Peyer's patch (tissue), 4 donors: ENCODE results near the gene KCNC1. TPM values are rescaled to one million over a fixed set of nuclear protein-coding genes. Genes with fewer than 3 reads are reported as not detected.

ENCODE experiments used
- DNase-seq, 3 donors: peaks; one replicate each; pipeline ENCODE4 v3.0.0-alpha.2; 2017 to 2019
- H3K27ac ChIP-seq, 4 donors: fragments of 200-600 bp; sonication (generic); one replicate each; pipeline ENCODE4 v1.5.1; 2016 to 2019
- H3K27me3 ChIP-seq, 2 donors: fragments of 200-600 bp; sonication (generic); one replicate each; pipeline ENCODE4 v1.5.1; 2019
- H3K36me3 ChIP-seq, 3 donors: fragments of 200-600 bp; sonication (generic); one replicate each; pipeline ENCODE4 v1.5.1; 2016 to 2019
- H3K4me1 ChIP-seq, 4 donors: fragments of 200-600 bp; sonication (generic); one replicate each; pipeline ENCODE4 v1.5.1; 2016 to 2019
- H3K4me3 ChIP-seq, 4 donors: fragments of 200-600 bp; sonication (generic); 1 replicate in 3 of 4; 2 replicates in 1 of 4; pipeline ENCODE4 v1.5.1; 2016 to 2019; ENCODE audit warnings: mild to moderate bottlenecking in 1 of 4
- H3K9me3 ChIP-seq, 4 donors: fragments of 200-600 bp; sonication (generic); one replicate each; pipeline ENCODE4 v1.5.1; 2016 to 2019; ENCODE audit warnings: mild to moderate bottlenecking in 1 of 4
- POLR2A ChIP-seq, 2 donors: fragments of 450-650 bp; IDR thresholded peaks; one replicate each; pipeline ENCODE4 v1.5.1; 2017; ENCODE audit warnings: antibody characterized with exemption in 2 of 2, mild to moderate bottlenecking in 2 of 2, moderate library complexity in 2 of 2
- total RNA-seq, 4 donors: library from RNA; depleted of rRNA; stranded (reverse); fragments of >200 nt; gene quantifications; one replicate each; pipeline ENCODE4 v1.1.0, GENCODE V29; 2016
- TF ChIP-seq, protein P1 (sequence below), 6 experiments: fragments of 450-650 bp in 4 of 6; fragments of 200-600 bp in 2 of 6; sonication (generic) in 1 of 6; IDR thresholded peaks; one replicate each; pipeline ENCODE4 v1.5.1; 2017 to 2019; ENCODE audit warnings: antibody characterized with exemption in 6 of 6, mild to moderate bottlenecking in 3 of 6, moderate library complexity in 1 of 6

The KCNC1 gene
- total RNA-seq, 4 donors from 2014 or later: 0.13 to 9.9 TPM; not detected in 2

DNA sequence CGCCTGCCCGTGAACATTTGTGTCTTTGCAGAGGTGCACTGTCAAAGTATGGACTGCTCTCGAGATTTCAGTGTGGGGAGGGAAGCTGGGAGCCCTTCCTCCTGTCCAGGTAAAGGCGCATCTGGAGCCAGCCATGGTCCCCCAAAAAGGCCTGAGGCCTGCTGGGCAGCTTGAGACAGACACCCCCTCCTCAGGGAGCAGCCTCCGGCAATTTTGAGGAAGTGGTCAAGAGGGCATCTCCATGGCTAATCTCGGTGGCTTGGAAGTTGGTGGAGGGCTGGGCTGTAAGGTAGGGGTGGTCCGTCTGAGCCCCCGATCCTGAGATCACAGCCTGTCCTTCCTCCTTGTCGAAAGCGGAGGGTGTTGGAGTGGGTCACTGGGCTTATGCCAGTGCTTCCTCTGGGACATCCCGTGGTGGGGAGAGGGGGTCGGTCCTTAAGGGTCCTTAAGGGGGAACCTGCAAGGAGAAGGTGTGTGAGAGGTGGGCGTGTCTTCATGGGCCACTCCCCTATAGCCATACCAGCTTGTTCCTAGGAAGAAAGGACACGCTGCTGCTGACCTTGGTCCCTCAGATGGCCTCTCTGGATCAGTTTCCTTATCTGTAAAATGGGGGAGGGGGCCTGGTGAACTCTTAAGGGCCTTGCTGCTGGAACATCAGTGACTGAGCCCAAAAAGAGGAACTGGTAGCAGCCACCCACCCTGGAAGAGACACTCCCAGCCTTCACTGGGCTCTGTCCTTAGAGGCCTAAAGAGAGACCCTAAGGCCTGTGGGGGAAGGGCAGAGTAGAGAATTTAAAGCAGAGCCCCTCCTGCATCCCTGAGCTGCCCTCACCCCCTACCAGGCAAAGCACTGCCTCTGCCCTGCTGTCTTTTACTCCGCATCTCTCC lies 2.6 kb downstream of the KCNC1 start:
- Histone ChIP-seq H3K4me1 (peaks cover 0 to 19% (median 3%) of the 10 kb centered on the region in 4 donors), H3K9me3 (no peaks in the 10 kb centered on the region), H3K27me3 (peaks cover 0 to 26% of the 10 kb centered on the region in 2 donors), H3K36me3 (no peaks in the 10 kb centered on the region), H3K27ac (no peak overlapping the region), H3K4me3 (no peak overlapping the region)
- no peak for TF ChIP-seq POLR2A (IDR thresholded peaks at IDR 0.05)
- TF ChIP-seq, protein P1, sequence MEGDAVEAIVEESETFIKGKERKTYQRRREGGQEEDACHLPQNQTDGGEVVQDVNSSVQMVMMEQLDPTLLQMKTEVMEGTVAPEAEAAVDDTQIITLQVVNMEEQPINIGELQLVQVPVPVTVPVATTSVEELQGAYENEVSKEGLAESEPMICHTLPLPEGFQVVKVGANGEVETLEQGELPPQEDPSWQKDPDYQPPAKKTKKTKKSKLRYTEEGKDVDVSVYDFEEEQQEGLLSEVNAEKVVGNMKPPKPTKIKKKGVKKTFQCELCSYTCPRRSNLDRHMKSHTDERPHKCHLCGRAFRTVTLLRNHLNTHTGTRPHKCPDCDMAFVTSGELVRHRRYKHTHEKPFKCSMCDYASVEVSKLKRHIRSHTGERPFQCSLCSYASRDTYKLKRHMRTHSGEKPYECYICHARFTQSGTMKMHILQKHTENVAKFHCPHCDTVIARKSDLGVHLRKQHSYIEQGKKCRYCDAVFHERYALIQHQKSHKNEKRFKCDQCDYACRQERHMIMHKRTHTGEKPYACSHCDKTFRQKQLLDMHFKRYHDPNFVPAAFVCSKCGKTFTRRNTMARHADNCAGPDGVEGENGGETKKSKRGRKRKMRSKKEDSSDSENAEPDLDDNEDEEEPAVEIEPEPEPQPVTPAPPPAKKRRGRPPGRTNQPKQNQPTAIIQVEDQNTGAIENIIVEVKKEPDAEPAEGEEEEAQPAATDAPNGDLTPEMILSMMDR (IDR thresholded peaks at IDR 0.05): no peak
- DNase-seq: peak in 2 of 3 donors; percentile 16 to 28

GRCh38 chr11:17738151-17738973 lies 3.8 kb downstream of the KCNC1 start:
- TF ChIP-seq, protein P1 (IDR thresholded peaks at IDR 0.05): no peak
- TF ChIP-seq POLR2A (IDR thresholded peaks at IDR 0.05): no peak
- Histone ChIP-seq H3K4me3 (no peak overlapping the region), H3K9me3 (no peaks in the 10 kb centered on the region), H3K4me1 (peaks cover 0 to 19% (median 3%) of the 10 kb centered on the region in 4 donors), H3K27ac (no peak overlapping the region), H3K27me3 (peaks cover 0 to 26% of the 10 kb centered on the region in 2 donors), H3K36me3 (no peaks in the 10 kb centered on the region)
- peak in 2 of 3 donors; percentile 15 to 26 for DNase-seq

DNA sequence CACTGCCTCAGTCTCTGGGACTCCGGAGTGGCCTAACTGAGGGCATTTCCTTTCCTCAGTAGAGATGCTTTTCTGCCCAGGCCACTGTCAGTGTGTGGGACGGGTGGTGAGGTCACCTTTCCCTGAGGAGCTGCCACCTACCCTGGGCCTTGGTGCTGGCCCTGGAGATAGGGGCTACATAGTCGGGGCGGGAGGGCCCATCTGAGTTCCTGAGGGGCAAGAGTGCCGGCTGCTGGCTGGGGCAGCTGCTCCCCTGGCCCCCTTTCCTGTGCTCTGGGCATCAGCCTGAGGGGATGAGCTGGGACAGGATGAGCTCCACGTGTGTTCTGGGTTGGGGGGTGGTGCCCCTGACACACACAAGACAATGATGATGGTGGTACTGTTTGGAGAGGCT lies 5.4 kb downstream of the KCNC1 start:
- Histone ChIP-seq H3K4me1 (peaks cover 0 to 13% (median 1%) of the 10 kb centered on the region in 4 donors), H3K36me3 (no peaks in the 10 kb centered on the region), H3K27ac (no peak overlapping the region), H3K9me3 (no peaks in the 10 kb centered on the region), H3K4me3 (no peak overlapping the region), H3K27me3 (peaks cover 0 to 26% of the 10 kb centered on the region in 2 donors)
- peak in 2 of 3 donors; percentile 22 for DNase-seq
- no peak for TF ChIP-seq POLR2A (IDR thresholded peaks at IDR 0.05)
- TF ChIP-seq, protein P1 (IDR thresholded peaks at IDR 0.05): no peak

DNA sequence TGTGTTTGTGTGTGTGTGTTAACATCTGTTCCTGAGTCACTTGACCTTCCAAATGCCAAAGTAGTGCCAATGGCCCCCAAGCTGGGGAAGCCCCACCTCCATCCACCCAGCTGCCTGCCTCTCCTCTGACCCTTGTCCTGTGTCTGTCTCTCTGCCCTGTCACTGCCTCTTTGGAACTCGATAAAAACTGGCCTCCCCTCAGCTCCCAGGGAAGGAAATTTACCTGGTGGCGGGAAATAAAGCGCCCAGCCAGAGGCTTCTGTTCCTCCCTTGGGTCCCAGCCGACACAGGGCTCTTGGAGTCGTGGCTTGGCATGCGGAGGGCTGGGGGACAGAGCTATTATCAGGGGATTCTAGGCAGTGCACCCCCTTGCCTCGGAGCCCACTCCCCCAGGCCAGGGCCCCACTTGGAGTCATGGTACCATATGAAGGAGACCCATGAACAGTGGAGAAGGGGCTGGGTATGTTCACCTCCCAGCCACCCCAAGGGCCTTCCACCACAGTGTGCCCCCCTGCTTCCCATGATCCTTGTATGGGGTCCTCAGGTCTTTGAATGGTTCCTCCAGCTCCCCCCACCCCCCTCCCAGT lies 6.2 kb downstream of the KCNC1 start:
- TF ChIP-seq, protein P1 (IDR thresholded peaks at IDR 0.05): no peak
- no peak for TF ChIP-seq POLR2A (IDR thresholded peaks at IDR 0.05)
- no peak overlapping the region for H3K27ac ChIP-seq
- peaks cover 0 to 18% of the 10 kb centered on the region in 2 donors for H3K27me3 ChIP-seq
- H3K4me1 ChIP-seq: peaks cover 0 to 5% (median 0%) of the 10 kb centered on the region in 4 donors
- DNase-seq: peak in 1 of 3 donors; percentile 23
- H3K9me3 ChIP-seq: no peaks in the 10 kb centered on the region
- no peaks in the 10 kb centered on the region for H3K36me3 ChIP-seq
- no peak overlapping the region for H3K4me3 ChIP-seq

DNA sequence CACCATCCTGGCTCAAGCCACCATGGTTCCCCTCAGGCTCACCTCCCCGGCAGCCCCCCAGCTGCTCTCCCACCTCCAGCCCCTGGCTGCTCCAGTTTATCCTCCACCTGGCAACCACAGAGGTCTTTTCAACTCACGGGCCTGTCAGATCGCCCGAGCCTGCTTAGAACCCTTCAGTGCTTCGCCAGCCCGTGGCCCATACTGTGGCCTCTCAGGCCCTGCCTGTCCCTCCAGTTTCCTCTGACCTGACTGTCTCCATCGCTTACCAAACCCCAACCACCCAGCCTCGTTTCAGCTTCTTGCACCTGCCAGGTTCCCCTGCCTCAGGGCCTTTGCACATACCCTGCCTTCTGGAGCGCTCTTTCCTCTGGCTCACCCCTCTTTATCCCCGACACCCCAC lies 6.9 kb downstream of the KCNC1 start:
- no peak overlapping the region for H3K27ac ChIP-seq
- peaks cover 0 to 11% of the 10 kb centered on the region in 2 donors for H3K27me3 ChIP-seq
- no peaks in the 10 kb centered on the region for H3K4me1 ChIP-seq
- H3K36me3 ChIP-seq: no peaks in the 10 kb centered on the region
- H3K4me3 ChIP-seq: no peak overlapping the region
- peak in 1 of 3 donors; percentile 13 for DNase-seq
- TF ChIP-seq, protein P1 (IDR thresholded peaks at IDR 0.05): no peak
- TF ChIP-seq POLR2A (IDR thresholded peaks at IDR 0.05): no peak
- H3K9me3 ChIP-seq: no peaks in the 10 kb centered on the region
